H1 (cell line): Measurements from ENCODE around the gene DUXB. TPM values are rescaled to one million over a fixed set of nuclear protein-coding genes. Genes with fewer than 3 reads are reported as not detected.

Source experiments
- CTCF ChIA-PET: fragments of 300-600 bp; sonication (Branson Sonifier 250); formaldehyde crosslinking; loops from one replicate; lab custom pipeline; 2021; ENCODE audit not compliant: partially characterized antibody; lab: Charles Lee
- POLR2A ChIA-PET: fragments of 300-600 bp; sonication (Branson Sonifier 250); formaldehyde crosslinking; loops from one replicate; lab custom pipeline; 2021; ENCODE audit warnings: inconsistent platforms; ENCODE audit not compliant: partially characterized antibody; lab: Charles Lee
- DNase-seq, 2 experiments: peaks; one replicate each; pipeline versions ENCODE4 v3.0.0 to v3.0.0-alpha.2; 2010 to 2022; ENCODE audit warnings: low spot score in 2 of 2, low read depth in 1 of 2, mixed read lengths in 1 of 2
- FAIRE-seq: peaks from 2 replicates; lab custom pipeline; 2011; peaks lifted over from hg19 to GRCh38; lab: Jason Lieb, UNC
- H2AFZ ChIP-seq: 2 replicates; pipeline ENCODE4 v1.8.1; 2012; ENCODE audit warnings: low read length, inconsistent platforms
- H2AK5ac ChIP-seq: 2 replicates; pipeline ENCODE4 v1.6.1; 2013; ENCODE audit warnings: low read depth, low read length
- H2BK120ac ChIP-seq: replicated peaks from 2 replicates; pipeline ENCODE3; 2013; ENCODE audit warnings: low read depth, low read length, inconsistent platforms
- H2BK12ac ChIP-seq: 2 replicates; pipeline ENCODE4 v1.6.1; 2013; ENCODE audit warnings: low read depth, low read length
- H2BK15ac ChIP-seq: 2 replicates; pipeline ENCODE4 v1.6.1; 2013; ENCODE audit warnings: low read length
- H2BK20ac ChIP-seq: 2 replicates; pipeline ENCODE4 v1.6.1; 2013; ENCODE audit warnings: low read length
- H2BK5ac ChIP-seq: 2 replicates; pipeline ENCODE4 v1.6.1; 2013; ENCODE audit warnings: low read depth, low read length
- H3K14ac ChIP-seq: 2 replicates; pipeline ENCODE4 v1.6.1; 2013; ENCODE audit warnings: inconsistent platforms; ENCODE audit not compliant: insufficient read length
- H3K18ac ChIP-seq: 2 replicates; pipeline ENCODE4 v1.6.1; 2013; ENCODE audit warnings: low read length; ENCODE audit errors: extremely low read depth
- H3K23ac ChIP-seq: 2 replicates; pipeline ENCODE4 v1.6.1; 2013; ENCODE audit warnings: inconsistent platforms; ENCODE audit not compliant: insufficient read length
- H3K23me2 ChIP-seq: 2 replicates; pipeline ENCODE4 v1.6.1; 2013; ENCODE audit warnings: low read depth, low read length
- H3K27ac ChIP-seq: 2 replicates; pipeline ENCODE4 v1.6.1; 2011; ENCODE audit warnings: low read depth, low read length, inconsistent platforms
- H3K27me3 ChIP-seq, 4 experiments: replicated peaks in 1 of 4; 1 replicate in 1 of 4; 2 replicates in 3 of 4; pipeline versions ENCODE4 v1.6.1 to v1.8.1; 2011 to 2013; ENCODE audit warnings: low read length in 3 of 4, mild to moderate bottlenecking in 3 of 4, inconsistent platforms in 2 of 4, mixed read lengths in 2 of 4, moderate library complexity in 1 of 4; ENCODE audit not compliant: control insufficient read depth in 3 of 4, insufficient read depth in 3 of 4; ENCODE audit errors: extremely low read depth in 1 of 4
- H3K36me3 ChIP-seq, 4 experiments: 2 replicates each; pipeline versions ENCODE4 v1.6.1 to v1.8.1; 2011 to 2013; ENCODE audit warnings: mild to moderate bottlenecking in 4 of 4, low read length in 3 of 4, moderate library complexity in 2 of 4, control low read depth in 1 of 4, inconsistent platforms in 1 of 4; ENCODE audit not compliant: insufficient read depth in 4 of 4, control insufficient read depth in 2 of 4
- H3K4ac ChIP-seq: replicated peaks from 2 replicates; pipeline ENCODE3; 2013; ENCODE audit warnings: low read length, low read depth, mixed read lengths, inconsistent platforms; ENCODE audit not compliant: insufficient read length
- H3K4me1 ChIP-seq, 4 experiments: replicated peaks in 1 of 4; 1 replicate in 1 of 4; 2 replicates in 3 of 4; pipeline versions ENCODE4 v1.6.1 to v1.8.1; 2011 to 2013; ENCODE audit warnings: low read length in 3 of 4, inconsistent platforms in 2 of 4, mixed read lengths in 1 of 4; ENCODE audit not compliant: insufficient read depth in 4 of 4, control insufficient read depth in 3 of 4
- H3K4me2 ChIP-seq, 2 experiments: 2 replicates each; pipeline versions ENCODE4 v1.6.1 to v1.8.1; 2011 to 2013; ENCODE audit warnings: low read depth in 2 of 2, low read length in 2 of 2, control low read depth in 1 of 2, inconsistent platforms in 1 of 2, mild to moderate bottlenecking in 1 of 2; ENCODE audit not compliant: insufficient read depth in 1 of 2
- H3K4me3 ChIP-seq, 4 experiments: fragments of 200-600, 300-600 bp in 1 of 4; sonication (generic), shearing (Covaris generic), sonication (Bioruptor Twin) in 1 of 4; 2 replicates each; pipeline versions ENCODE4 v1.5.1 to v1.8.1; 2011 to 2016; ENCODE audit warnings: low read length in 4 of 4, low read depth in 3 of 4, control low read depth in 2 of 4, inconsistent platforms in 2 of 4, mild to moderate bottlenecking in 2 of 4, mixed read lengths in 1 of 4, moderate library complexity in 1 of 4; ENCODE audit not compliant: insufficient read depth in 2 of 4; ENCODE audit errors: extremely low read depth in 1 of 4
- H3K56ac ChIP-seq: replicated peaks from 2 replicates; pipeline ENCODE3; 2013; ENCODE audit warnings: low read depth, mild to moderate bottlenecking, mixed read lengths, low read length, inconsistent platforms; ENCODE audit not compliant: insufficient read length
- H3K79me1 ChIP-seq: 2 replicates; pipeline ENCODE4 v1.6.1; 2013; ENCODE audit warnings: low read depth, low read length, control low read depth
- H3K79me2 ChIP-seq, 2 experiments: 2 replicates each; pipeline versions ENCODE4 v1.6.1 to v1.8.1; 2012 to 2013; ENCODE audit warnings: low read length in 2 of 2, mild to moderate bottlenecking in 2 of 2, inconsistent platforms in 1 of 2; ENCODE audit not compliant: insufficient read depth in 2 of 2, control insufficient read depth in 1 of 2
- H3K9ac ChIP-seq, 4 experiments: replicated peaks in 1 of 4; 1 replicate in 1 of 4; 2 replicates in 3 of 4; pipeline versions ENCODE4 v1.6.1 to v1.8.1; 2011 to 2013; ENCODE audit warnings: low read depth in 3 of 4, low read length in 3 of 4, control low read depth in 2 of 4, mild to moderate bottlenecking in 2 of 4, moderate library complexity in 2 of 4, inconsistent platforms in 1 of 4; ENCODE audit errors: extremely low read depth in 1 of 4
- H3K9me3 ChIP-seq, 2 experiments: 2 replicates each; pipeline versions ENCODE4 v1.6.1 to v1.8.1; 2012 to 2013; ENCODE audit warnings: mild to moderate bottlenecking in 2 of 2, moderate library complexity in 2 of 2, control low read depth in 1 of 2, inconsistent platforms in 1 of 2, low read depth in 1 of 2, low read length in 1 of 2, mixed read lengths in 1 of 2; ENCODE audit not compliant: insufficient read depth in 2 of 2
- H4K20me1 ChIP-seq, 2 experiments: replicated peaks in 1 of 2; 2 replicates each; pipeline versions ENCODE3 to v1.8.1; 2011 to 2013; ENCODE audit warnings: inconsistent platforms in 2 of 2, low read length in 2 of 2, mild to moderate bottlenecking in 1 of 2; ENCODE audit not compliant: insufficient read depth in 2 of 2, control insufficient read depth in 1 of 2
- H4K5ac ChIP-seq: 2 replicates; pipeline ENCODE4 v1.6.1; 2013; ENCODE audit warnings: low read length, low read depth, mixed read lengths, inconsistent platforms; ENCODE audit not compliant: insufficient read length
- H4K8ac ChIP-seq: 2 replicates; pipeline ENCODE4 v1.8.0; 2013; ENCODE audit warnings: mild to moderate bottlenecking, moderate library complexity, low read length, inconsistent platforms; ENCODE audit not compliant: insufficient read depth; ENCODE audit errors: extremely low read depth
- H4K91ac ChIP-seq: replicated peaks from 2 replicates; pipeline ENCODE3; 2013; ENCODE audit warnings: low read length, mixed read lengths, inconsistent platforms; ENCODE audit not compliant: insufficient read length
- ASH2L ChIP-seq: fragments of 200-600, 300-600 bp; sonication (generic); IDR thresholded peaks from one replicate; pipeline ENCODE4 v1.7.1; 2017; ENCODE audit warnings: low read length
- CBX8 ChIP-seq: fragments of 300-800, 300-1000 bp; sonication (generic); IDR thresholded peaks from 2 replicates; pipeline ENCODE4 v1.7.1; 2016; ENCODE audit warnings: low read depth, low read length, borderline replicate concordance
- JUND ChIP-seq: IDR thresholded peaks from 2 replicates; pipeline ENCODE4 v1.6.1; 2011; ENCODE audit warnings: mild to moderate bottlenecking, improper control_type of control experiment, low read length
- NRF1 ChIP-seq: IDR thresholded peaks from 2 replicates; pipeline ENCODE4 v1.6.1; 2011; ENCODE audit warnings: mild to moderate bottlenecking, low read depth, low read length, improper control_type of control experiment
- POLR2A ChIP-seq, 2 experiments: IDR thresholded peaks; 1 replicate in 1 of 2; 2 replicates in 1 of 2; pipeline ENCODE4 v1.6.1; 2011; ENCODE audit warnings: low read depth in 2 of 2, low read length in 2 of 2, mild to moderate bottlenecking in 2 of 2; ENCODE audit errors: control extremely low read depth in 1 of 2
- USF2 ChIP-seq: IDR thresholded peaks from 2 replicates; pipeline ENCODE4 v1.6.1; 2011; ENCODE audit warnings: low read length, improper control_type of control experiment
- WGBS, 2 experiments: shearing (Covaris generic) in 1 of 2; methylation state at CpG; one replicate each; pipeline versions ENCODE4 v1.1.6 to v1.1.7; 2013 to 2015; ENCODE audit warnings: low lambda C conversion rate in 2 of 2, mixed read lengths in 2 of 2, inconsistent platforms in 1 of 2, low coverage in 1 of 2, missing lambda C conversion rate in 1 of 2; ENCODE audit not compliant: insufficient replicate concordance in 2 of 2, insufficient coverage in 1 of 2, insufficient read length in 1 of 2; ENCODE audit errors: extremely low coverage in 1 of 2, missing lambda C conversion rate in 1 of 2; 5-methylcytosine and 5-hydroxymethylcytosine counted together
- polyA plus RNA-seq, 7 experiments: library from polyadenylated mRNA; depleted of rRNA in 3 of 7; stranded (reverse) in 5 of 7; unstranded in 2 of 7; fragments of >200 nt in 5 of 7; fragments of 200-250 nt in 2 of 7; gene quantifications; 1 replicate in 5 of 7; 2 replicates in 1 of 7; 4 replicates in 1 of 7; pipeline versions ENCODE4 v1.2.1 to v1.2.3, GENCODE V29; 2011 to 2013; ENCODE audit warnings: missing spikeins in 2 of 7, mixed read lengths in 2 of 7
- total RNA-seq: library from RNA; stranded (reverse); fragmentation: NEBNext Ultra II Directional; extraction: Animal tissue kit (Norgen Biotek cat#: 25700); gene quantifications from 2 replicates; pipeline ENCODE4 v1.2.1, GENCODE V29; 2021

The DUXB gene
- total and polyA plus RNA-seq, 2 of the 8 experiments (the other 6 are each of a cell fraction or from before 2014, with no cell fraction given): not detected

DNA sequence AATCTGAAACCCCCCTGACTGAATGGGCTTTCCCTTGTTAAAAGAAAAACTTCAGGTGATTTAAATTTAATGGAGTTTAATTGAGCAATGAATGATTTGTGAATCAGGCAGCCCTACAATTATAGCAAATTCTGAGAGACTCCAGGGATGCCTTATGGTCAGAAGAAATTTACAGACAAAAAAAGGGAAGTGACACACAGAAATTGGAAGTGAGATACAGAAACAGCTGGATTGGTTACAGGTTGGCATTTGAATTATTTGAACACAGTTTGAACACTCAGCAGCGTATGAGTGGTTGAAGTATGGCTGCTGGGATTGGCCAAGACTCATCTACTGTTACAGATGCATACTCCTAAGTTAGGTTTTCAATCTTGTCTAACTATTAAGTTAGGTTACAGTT, 44.0 kb upstream of the DUXB start:
- Histone ChIP-seq H3K27me3 (no peaks in the 10 kb centered on the region), H3K79me1 (no peaks in the 10 kb centered on the region), H3K4me2 (no peak overlapping the region), H4K20me1 (no peaks in the 10 kb centered on the region), H4K5ac (no peak overlapping the region), H3K79me2 (no peaks in the 10 kb centered on the region), H3K14ac (no peak overlapping the region), H4K8ac (no peak overlapping the region), H4K91ac (no peak overlapping the region), H2BK120ac (no peak overlapping the region), H3K56ac (no peak overlapping the region), H3K4ac (no peak overlapping the region), H3K27ac (no peak overlapping the region), H2AFZ (no peak overlapping the region), H2BK15ac (no peak overlapping the region), H3K23ac (no peak overlapping the region), H2BK12ac (no peak overlapping the region), H3K23me2 (no peaks in the 10 kb centered on the region), H3K18ac (no peak overlapping the region), H2BK5ac (no peak overlapping the region), H3K4me1 (no peaks in the 10 kb centered on the region), H3K9ac (no peak overlapping the region), H3K36me3 (no peaks in the 10 kb centered on the region), H2AK5ac (no peak overlapping the region), H3K9me3 (peaks cover 37 to 41% of the 10 kb centered on the region in 2 experiments), H2BK20ac (no peak overlapping the region), H3K4me3 (no peak overlapping the region)
- ChIA-PET POLR2A (no interaction called here), CTCF (no interaction called here)
- TF ChIP-seq CBX8 (no peak), NRF1 (no peak), JUND (no peak), POLR2A (IDR thresholded peaks at IDR 0.05; ENCODE audit: control extremely low read depth in 1 of 2, low read depth in 2 of 2, low read length in 2 of 2) (no peak), USF2 (no peak), ASH2L (no peak)
- FAIRE-seq (no peak), DNase-seq (no peak)
- WGBS, 2 experiments: 60% methylated on average over 1 of the region's 1 CpG; no CpG with 5 or more reads in 1 of the 2 experiments
